HG02759 (cell line): Measurements from ENCODE around the gene NPHP4.
"Not testable (repeated sequence)": the region's sequence is repeated elsewhere in the genome, so short reads cannot be mapped to it uniquely, and the experiment has no call there.

Source experiments
- ATAC-seq: cut with Tn5 transposase; IDR thresholded peaks from one replicate; pipeline ENCODE4 v1.9.1; 2021; ENCODE audit warnings: mild to moderate bottlenecking, moderate library complexity; ENCODE audit not compliant: unreplicated experiment

Gene NPHP4

GRCh38 chr1:5936621-5937372 is 55.4 kb downstream of the NPHP4 start:
- ATAC-seq, result no peak

- no peak for ATAC-seq
These were observed 56.1 kb downstream of the NPHP4 start for GRCh38 chr1:5936126-5936525.

GRCh38 chr1:5935026-5935425 is 57.2 kb downstream of the NPHP4 start:
- no peak for ATAC-seq

GRCh38 chr1:5934058-5934884 is 58.0 kb downstream of the NPHP4 start:
- ATAC-seq, result no peak

GRCh38 chr1:5933676-5934057 is 58.6 kb downstream of the NPHP4 start:
- no peak for ATAC-seq

GRCh38 chr1:5933050-5933449 is 59.2 kb downstream of the NPHP4 start:
- ATAC-seq, result no peak

GRCh38 chr1:5928714-5929400 is 63.4 kb downstream of the NPHP4 start:
- no peak for ATAC-seq

- no peak for ATAC-seq
These were observed 64.5 kb downstream of the NPHP4 start for GRCh38 chr1:5927506-5928370.

- ATAC-seq, result no peak
These were observed 65.4 kb downstream of the NPHP4 start for GRCh38 chr1:5926686-5927435.

- ATAC-seq, result not testable (repeated sequence)
These were observed 69.4 kb downstream of the NPHP4 start for GRCh38 chr1:5922700-5923330.

GRCh38 chr1:5921671-5922070 is 70.6 kb downstream of the NPHP4 start:
- no peak for ATAC-seq

GRCh38 chr1:5921129-5921528 is 71.1 kb downstream of the NPHP4 start:
- ATAC-seq, result no peak

GRCh38 chr1:5920201-5920600 is 72.0 kb downstream of the NPHP4 start:
- ATAC-seq, result no peak

- no peak for ATAC-seq
These were observed 74.0 kb downstream of the NPHP4 start for GRCh38 chr1:5918275-5918649.

GRCh38 chr1:5917591-5918274 is 74.5 kb downstream of the NPHP4 start:
- ATAC-seq, result no peak

GRCh38 chr1:5917281-5917590 is 75.0 kb downstream of the NPHP4 start:
- no peak for ATAC-seq

GRCh38 chr1:5916572-5917280 is 75.5 kb downstream of the NPHP4 start:
- ATAC-seq, result no peak
